ENCODE measurements around the gene UIMC1. TPM values are rescaled to one million over a fixed set of nuclear protein-coding genes. Genes with fewer than 3 reads are reported as not detected.

The UIMC1 gene
- total RNA-seq, 1 donor from 2014 or later = 67.7 TPM

- Mint-ChIP-seq H3K27ac (no peak overlapping the region), H3K4me1 (no peaks in the 10 kb centered on the region), H3K4me3 (no peak overlapping the region), H3K27me3 (ENCODE audit: insufficient read depth, low read depth) (peaks cover 2% of the 10 kb centered on the region), H3K36me3 (peaks cover 30% of the 10 kb centered on the region), H3K9me3 (peaks cover 16% of the 10 kb centered on the region)
- peaks cover 70% of the 10 kb centered on the region for H3K79me2 ChIP-seq (ENCODE audit: low read depth)
- H4K20me1 ChIP-seq (ENCODE audit: low read depth) = no peaks in the 10 kb centered on the region
- no peak overlapping the region for H2AFZ ChIP-seq (replicated peaks)
- H3K4me2 ChIP-seq = no peak overlapping the region
- no peak for DNase-seq (ENCODE audit: low spot score)
- H3K27me3 ChIP-seq = no peaks in the 10 kb centered on the region
- TF ChIP-seq EZH2 (IDR thresholded peaks at IDR 0.05) = no peak
- TF ChIP-seq, protein P1, sequence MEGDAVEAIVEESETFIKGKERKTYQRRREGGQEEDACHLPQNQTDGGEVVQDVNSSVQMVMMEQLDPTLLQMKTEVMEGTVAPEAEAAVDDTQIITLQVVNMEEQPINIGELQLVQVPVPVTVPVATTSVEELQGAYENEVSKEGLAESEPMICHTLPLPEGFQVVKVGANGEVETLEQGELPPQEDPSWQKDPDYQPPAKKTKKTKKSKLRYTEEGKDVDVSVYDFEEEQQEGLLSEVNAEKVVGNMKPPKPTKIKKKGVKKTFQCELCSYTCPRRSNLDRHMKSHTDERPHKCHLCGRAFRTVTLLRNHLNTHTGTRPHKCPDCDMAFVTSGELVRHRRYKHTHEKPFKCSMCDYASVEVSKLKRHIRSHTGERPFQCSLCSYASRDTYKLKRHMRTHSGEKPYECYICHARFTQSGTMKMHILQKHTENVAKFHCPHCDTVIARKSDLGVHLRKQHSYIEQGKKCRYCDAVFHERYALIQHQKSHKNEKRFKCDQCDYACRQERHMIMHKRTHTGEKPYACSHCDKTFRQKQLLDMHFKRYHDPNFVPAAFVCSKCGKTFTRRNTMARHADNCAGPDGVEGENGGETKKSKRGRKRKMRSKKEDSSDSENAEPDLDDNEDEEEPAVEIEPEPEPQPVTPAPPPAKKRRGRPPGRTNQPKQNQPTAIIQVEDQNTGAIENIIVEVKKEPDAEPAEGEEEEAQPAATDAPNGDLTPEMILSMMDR (IDR thresholded peaks at IDR 0.05) = no peak
- no peak for TF ChIP-seq EZH2phosphoT487 (IDR thresholded peaks at IDR 0.05)
- no peak overlapping the region for H3K4me3 ChIP-seq
- H3K36me3 ChIP-seq = peaks cover 19% of the 10 kb centered on the region
- H3K9me3 ChIP-seq (ENCODE audit: low read depth) = peaks cover 4% of the 10 kb centered on the region
- H3K27ac ChIP-seq = no peak overlapping the region
- H3F3A ChIP-seq (ENCODE audit: low read depth) = peaks cover 12% of the 10 kb centered on the region
- no peaks in the 10 kb centered on the region for H3K4me1 ChIP-seq
- no peak overlapping the region for H3K9ac ChIP-seq
Measured at GRCh38 chr5:176980818-176981217, 25.8 kb downstream of the UIMC1 start.

- Mint-ChIP-seq H3K4me1 (no peaks in the 10 kb centered on the region), H3K27me3 (ENCODE audit: insufficient read depth, low read depth) (peaks cover 2% of the 10 kb centered on the region), H3K4me3 (no peak overlapping the region), H3K9me3 (peaks cover 11% of the 10 kb centered on the region), H3K36me3 (peaks cover 34% of the 10 kb centered on the region), H3K27ac (no peak overlapping the region)
- Histone ChIP-seq H3K4me3 (no peak overlapping the region), H3F3A (ENCODE audit: low read depth) (peaks cover 9% of the 10 kb centered on the region), H3K9ac (no peak overlapping the region), H2AFZ (replicated peaks) (no peak overlapping the region), H3K27me3 (no peaks in the 10 kb centered on the region), H4K20me1 (ENCODE audit: low read depth) (no peaks in the 10 kb centered on the region), H3K27ac (no peak overlapping the region), H3K79me2 (ENCODE audit: low read depth) (peaks cover 59% of the 10 kb centered on the region), H3K4me2 (no peak overlapping the region), H3K36me3 (peaks cover 19% of the 10 kb centered on the region), H3K9me3 (ENCODE audit: low read depth) (no peaks in the 10 kb centered on the region), H3K4me1 (no peaks in the 10 kb centered on the region)
- no peak for TF ChIP-seq EZH2 (IDR thresholded peaks at IDR 0.05)
- TF ChIP-seq, protein P1 (IDR thresholded peaks at IDR 0.05) = no peak
- TF ChIP-seq EZH2phosphoT487 (IDR thresholded peaks at IDR 0.05) = no peak
- no peak for DNase-seq (ENCODE audit: low spot score)
Measured at GRCh38 chr5:176979669-176980068, 26.9 kb downstream of the UIMC1 start.

GRCh38 chr5:176965633-176966032, 40.9 kb downstream of the UIMC1 start:
- H2AFZ ChIP-seq (replicated peaks) = no peak overlapping the region
- no peak overlapping the region for H3K27ac ChIP-seq
- no peak for TF ChIP-seq EZH2phosphoT487 (IDR thresholded peaks at IDR 0.05)
- TF ChIP-seq, protein P1 (IDR thresholded peaks at IDR 0.05) = no peak
- TF ChIP-seq EZH2 (IDR thresholded peaks at IDR 0.05) = no peak
- Mint-ChIP-seq H3K27ac (no peak overlapping the region), H3K36me3 (peaks cover 39% of the 10 kb centered on the region), H3K4me3 (no peak overlapping the region), H3K9me3 (no peaks in the 10 kb centered on the region), H3K27me3 (ENCODE audit: insufficient read depth, low read depth) (no peaks in the 10 kb centered on the region), H3K4me1 (no peaks in the 10 kb centered on the region)
- no peak overlapping the region for H3K4me2 ChIP-seq
- DNase-seq (ENCODE audit: low spot score) = no peak
- no peaks in the 10 kb centered on the region for H3K79me2 ChIP-seq (ENCODE audit: low read depth)
- no peak overlapping the region for H3K9ac ChIP-seq
- peaks cover 15% of the 10 kb centered on the region for H3K36me3 ChIP-seq
- no peak overlapping the region for H3K4me3 ChIP-seq
- H3K27me3 ChIP-seq = no peaks in the 10 kb centered on the region
- H3K9me3 ChIP-seq (ENCODE audit: low read depth) = no peaks in the 10 kb centered on the region
- H4K20me1 ChIP-seq (ENCODE audit: low read depth) = no peaks in the 10 kb centered on the region
- H3F3A ChIP-seq (ENCODE audit: low read depth) = peaks cover 17% of the 10 kb centered on the region
- no peaks in the 10 kb centered on the region for H3K4me1 ChIP-seq
